SJCRH30 (cell line): ENCODE measurements around the gene SLC25A29. TPM values are rescaled to one million over a fixed set of nuclear protein-coding genes. Genes with fewer than 3 reads are reported as not detected.
"Not testable (repeated sequence)": the region's sequence is repeated elsewhere in the genome, so short reads cannot be mapped to it uniquely, and the experiment has no call there.

Experiments
- DNase-seq, 2 experiments: peaks; one replicate each; pipeline ENCODE4 v3.0.0-alpha.2; 2015 to 2020
- H3K27ac ChIP-seq: fragments of 250-450 bp; sonication (Bioruptor Pico); 2 replicates; pipeline ENCODE4 v1.5.1; 2020; ENCODE audit warnings: mild to moderate bottlenecking, moderate library complexity
- H3K27me3 ChIP-seq: fragments of 250-450 bp; sonication (Bioruptor Pico); 2 replicates; pipeline ENCODE4 v1.5.1; 2020; ENCODE audit warnings: mild to moderate bottlenecking, moderate library complexity
- H3K36me3 ChIP-seq: fragments of 250-450 bp; sonication (Bioruptor Pico); 2 replicates; pipeline ENCODE4 v1.5.1; 2020; ENCODE audit warnings: mild to moderate bottlenecking, moderate library complexity
- H3K4me1 ChIP-seq: fragments of 250-450 bp; sonication (Bioruptor Pico); 2 replicates; pipeline ENCODE4 v1.5.1; 2020; ENCODE audit warnings: mild to moderate bottlenecking, moderate library complexity
- H3K4me3 ChIP-seq: fragments of 250-450 bp; sonication (Bioruptor Pico); 2 replicates; pipeline ENCODE4 v1.5.1; 2020; ENCODE audit warnings: mild to moderate bottlenecking, moderate library complexity
- H3K9me3 ChIP-seq: fragments of 250-450 bp; sonication (Bioruptor Pico); replicated peaks from 2 replicates; pipeline ENCODE4 v1.5.1; 2020; ENCODE audit warnings: mild to moderate bottlenecking, moderate library complexity
- total RNA-seq: library from RNA; depleted of rRNA; stranded (reverse); fragments of >200 nt; shearing (Covaris generic); gene quantifications from 2 replicates; pipeline ENCODE4 v1.2.3, GENCODE V29; 2014; rRNA removed

Gene SLC25A29, protein sequence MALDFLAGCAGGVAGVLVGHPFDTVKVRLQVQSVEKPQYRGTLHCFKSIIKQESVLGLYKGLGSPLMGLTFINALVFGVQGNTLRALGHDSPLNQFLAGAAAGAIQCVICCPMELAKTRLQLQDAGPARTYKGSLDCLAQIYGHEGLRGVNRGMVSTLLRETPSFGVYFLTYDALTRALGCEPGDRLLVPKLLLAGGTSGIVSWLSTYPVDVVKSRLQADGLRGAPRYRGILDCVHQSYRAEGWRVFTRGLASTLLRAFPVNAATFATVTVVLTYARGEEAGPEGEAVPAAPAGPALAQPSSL
- 55.2 and 57.1 TPM in 2 replicates for total RNA-seq

DNA sequence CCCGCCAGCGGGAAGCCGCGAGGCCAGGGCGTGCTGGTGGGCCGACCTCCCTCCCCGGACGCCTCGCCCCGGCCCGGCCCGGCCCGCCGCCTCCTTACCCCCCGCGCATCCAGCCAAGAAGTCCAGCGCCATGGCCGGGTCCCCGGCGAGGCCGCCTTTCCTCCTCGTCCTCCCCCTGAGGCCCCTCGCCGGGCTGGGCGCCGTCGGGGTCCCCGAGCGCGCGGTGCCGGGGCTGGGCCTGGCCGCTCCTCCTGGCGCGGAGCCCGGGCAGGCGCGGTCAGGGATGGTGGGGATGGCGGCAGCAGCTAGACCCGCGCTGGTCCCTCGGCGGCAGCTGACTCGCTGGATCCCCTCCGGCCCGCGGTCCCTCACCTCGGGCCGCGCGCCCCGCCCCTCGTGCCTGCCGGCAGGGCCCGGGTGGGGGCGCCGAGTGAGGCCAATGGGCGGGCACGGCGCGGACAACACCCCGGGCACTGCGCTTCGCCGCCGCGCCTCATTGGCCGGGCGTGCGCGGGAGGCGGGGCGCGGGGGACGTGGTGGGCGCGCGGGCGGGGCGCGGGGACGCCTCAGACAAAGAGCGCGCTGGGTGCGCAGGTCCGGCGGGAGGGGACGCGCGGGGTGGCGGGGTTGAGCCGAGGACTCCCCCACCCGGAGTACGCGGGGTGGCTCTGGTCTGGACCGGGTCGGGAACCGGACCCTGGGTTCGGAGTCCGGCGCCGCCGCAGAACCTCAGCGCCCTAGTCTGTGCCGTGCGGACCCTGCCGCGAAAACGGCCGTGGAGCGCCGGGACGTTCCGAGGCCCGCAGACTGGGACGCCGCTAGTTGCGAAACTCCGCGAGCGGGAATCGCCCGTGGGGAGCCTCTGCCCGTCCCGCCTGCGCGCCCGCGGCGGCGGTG is at the start of gene SLC25A29:
SLC25A29 (minus strand) TSS at position 344 of the 897 bp plus-strand sequence; CDS start at position 132, 212 bp downstream.
- 0 out of 2 replicates have a peak, but pooled peaks cover 2% of the 10 kb centered on the region for H3K36me3 ChIP-seq
- peak; percentile 91 to 95 for DNase-seq
- peaks cover 2% of the 10 kb centered on the region; the same call in 1 of the 2 replicates for H3K4me1 ChIP-seq
- no peaks in the 10 kb centered on the region for H3K27me3 ChIP-seq
- H3K9me3 ChIP-seq: no peaks in the 10 kb centered on the region
- peak within 1 kb of the TSS; percentile 73 for H3K27ac ChIP-seq
- peak within 1 kb of the TSS; percentile 96 for H3K4me3 ChIP-seq

DNA sequence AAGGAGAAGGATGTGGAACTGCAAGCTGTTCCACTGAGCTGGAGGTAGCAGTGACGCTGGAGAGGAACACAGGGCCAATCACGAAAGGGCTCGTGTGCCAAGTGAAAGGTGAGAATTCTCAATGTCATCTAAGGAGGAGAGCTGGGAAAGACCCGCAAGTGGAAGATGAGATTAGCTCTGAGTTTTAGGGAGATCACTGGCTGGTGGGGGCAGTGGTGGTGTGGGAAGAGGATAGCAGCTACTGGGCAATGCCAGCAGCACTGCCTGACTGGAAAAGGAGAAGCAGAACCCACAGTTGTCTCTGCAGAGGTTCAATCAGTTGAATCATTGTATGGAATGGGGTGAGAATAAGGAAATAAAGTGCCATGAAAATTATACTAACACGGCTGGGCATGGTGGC is 44.7 kb upstream of the SLC25A29 start:
- Histone ChIP-seq H3K27me3 (no peaks in the 10 kb centered on the region), H3K36me3 (peaks cover 68% of the 10 kb centered on the region), H3K4me1 (peaks cover 9% of the 10 kb centered on the region; the same call in 1 of the 2 replicates), H3K9me3 (no peaks in the 10 kb centered on the region), H3K4me3 (no peak overlapping the region), H3K27ac (no peak overlapping the region)
- DNase-seq: no peak

DNA sequence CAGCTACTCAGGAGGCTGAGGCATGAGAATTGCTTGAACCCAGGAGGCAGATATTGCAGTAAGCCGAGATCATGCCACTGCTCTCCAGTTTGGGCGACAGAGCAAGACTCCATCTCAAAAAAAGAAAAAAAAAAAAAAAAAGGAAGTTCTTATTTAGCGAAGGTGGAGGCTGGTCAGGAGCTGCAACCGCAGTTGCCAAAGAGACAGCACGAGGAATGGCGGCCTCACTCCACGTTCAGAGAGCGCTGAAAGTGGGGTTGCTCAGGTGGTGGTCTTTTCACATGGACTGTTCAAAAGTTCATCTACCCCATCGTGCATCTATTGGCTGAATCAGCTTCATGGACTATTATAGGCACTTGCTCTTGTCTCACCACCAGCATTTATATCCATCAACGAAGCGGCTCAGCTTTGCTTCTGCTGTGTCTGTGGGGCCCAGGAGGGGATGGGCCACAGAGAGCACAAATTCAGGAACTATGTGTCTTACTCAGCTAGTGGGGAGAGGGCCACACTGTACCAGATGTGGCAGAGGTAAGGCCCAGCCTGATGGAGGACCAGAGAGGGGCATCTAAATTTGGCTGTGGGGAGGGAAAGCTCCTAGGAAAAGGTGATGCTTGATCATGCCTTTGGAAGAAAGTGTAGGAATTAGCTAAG is 44.2 kb upstream of the SLC25A29 start:
- H3K4me3 ChIP-seq: no peak overlapping the region
- peaks cover 73% of the 10 kb centered on the region for H3K36me3 ChIP-seq
- H3K9me3 ChIP-seq: no peaks in the 10 kb centered on the region
- H3K4me1 ChIP-seq: peaks cover 4% of the 10 kb centered on the region; the same call in 1 of the 2 replicates
- DNase-seq: no peak
- H3K27me3 ChIP-seq: no peaks in the 10 kb centered on the region
- no peak overlapping the region for H3K27ac ChIP-seq

DNA sequence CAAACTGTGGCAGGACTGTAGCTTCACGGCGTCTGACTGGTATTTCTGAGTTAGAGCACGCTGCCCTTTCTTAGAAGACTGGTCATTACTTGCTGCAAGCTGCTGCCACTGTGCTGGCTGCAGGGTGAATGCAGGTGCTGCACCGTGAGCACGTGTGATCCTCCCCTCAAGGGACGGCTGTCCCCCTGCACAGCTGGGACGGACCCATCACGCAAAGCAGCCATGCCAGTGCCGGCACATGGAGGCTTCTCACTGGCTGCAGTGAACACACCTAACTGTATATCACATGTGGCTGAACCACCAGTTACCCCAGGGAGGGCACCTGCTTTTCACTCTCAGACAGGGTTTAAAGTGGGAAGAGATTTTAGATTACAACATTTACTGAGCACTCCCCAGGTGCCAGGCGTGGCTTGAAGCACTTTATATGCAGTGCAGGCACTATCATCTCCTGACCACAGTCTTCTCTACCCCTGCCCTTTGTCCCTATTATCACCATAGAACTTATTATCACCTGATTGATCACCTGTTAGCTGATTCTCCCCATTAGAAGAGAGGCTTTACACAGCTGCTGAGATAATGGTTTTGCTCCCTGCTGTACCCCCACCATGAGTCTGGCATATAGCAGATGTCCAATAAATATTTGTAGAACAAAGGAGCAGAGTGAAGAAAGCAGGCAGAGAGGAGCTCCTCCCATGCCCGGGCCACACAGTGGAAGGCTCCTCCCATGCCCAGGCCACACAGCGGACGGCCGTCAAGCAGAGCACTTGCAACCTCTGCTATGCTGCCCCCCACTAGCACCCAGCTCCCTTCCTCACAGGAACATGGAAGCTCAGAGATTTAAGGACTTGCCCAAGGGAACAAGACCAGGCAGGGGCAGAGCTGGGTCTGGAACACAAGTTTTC is 42.8 kb upstream of the SLC25A29 start:
- Histone ChIP-seq H3K36me3 (peaks cover 66% of the 10 kb centered on the region), H3K27me3 (no peaks in the 10 kb centered on the region), H3K27ac (no peak overlapping the region), H3K4me1 (no peaks in the 10 kb centered on the region), H3K9me3 (no peaks in the 10 kb centered on the region), H3K4me3 (no peak overlapping the region)
- no peak for DNase-seq

DNA sequence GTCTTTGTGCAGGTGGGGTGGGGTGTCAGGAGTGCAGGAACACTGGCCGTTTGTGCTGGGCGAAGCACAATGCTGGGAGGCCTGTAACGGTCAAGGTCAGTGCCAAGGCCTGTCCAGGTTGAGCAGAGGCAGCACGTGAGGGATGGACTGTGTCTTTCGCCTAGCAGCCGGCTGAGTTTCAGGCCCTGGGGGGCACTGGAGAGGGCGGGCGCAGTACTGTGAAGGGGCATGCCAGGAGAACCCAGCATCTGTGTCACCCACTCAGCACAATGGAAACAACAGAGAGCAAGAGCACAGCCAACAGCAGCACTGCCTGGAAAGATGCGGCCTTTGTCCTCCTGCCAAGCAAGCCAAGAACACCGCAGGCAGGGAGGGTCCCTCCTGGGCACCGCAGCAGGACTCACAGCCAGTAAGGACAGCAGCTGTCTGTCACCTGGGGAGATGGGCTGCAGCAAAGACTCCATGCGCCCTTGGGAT is 42.0 kb upstream of the SLC25A29 start:
- peaks cover 62% of the 10 kb centered on the region for H3K36me3 ChIP-seq
- DNase-seq: no peak
- H3K4me3 ChIP-seq: no peak overlapping the region
- H3K9me3 ChIP-seq: no peaks in the 10 kb centered on the region
- no peaks in the 10 kb centered on the region for H3K27me3 ChIP-seq
- no peak overlapping the region for H3K27ac ChIP-seq
- no peaks in the 10 kb centered on the region for H3K4me1 ChIP-seq

DNA sequence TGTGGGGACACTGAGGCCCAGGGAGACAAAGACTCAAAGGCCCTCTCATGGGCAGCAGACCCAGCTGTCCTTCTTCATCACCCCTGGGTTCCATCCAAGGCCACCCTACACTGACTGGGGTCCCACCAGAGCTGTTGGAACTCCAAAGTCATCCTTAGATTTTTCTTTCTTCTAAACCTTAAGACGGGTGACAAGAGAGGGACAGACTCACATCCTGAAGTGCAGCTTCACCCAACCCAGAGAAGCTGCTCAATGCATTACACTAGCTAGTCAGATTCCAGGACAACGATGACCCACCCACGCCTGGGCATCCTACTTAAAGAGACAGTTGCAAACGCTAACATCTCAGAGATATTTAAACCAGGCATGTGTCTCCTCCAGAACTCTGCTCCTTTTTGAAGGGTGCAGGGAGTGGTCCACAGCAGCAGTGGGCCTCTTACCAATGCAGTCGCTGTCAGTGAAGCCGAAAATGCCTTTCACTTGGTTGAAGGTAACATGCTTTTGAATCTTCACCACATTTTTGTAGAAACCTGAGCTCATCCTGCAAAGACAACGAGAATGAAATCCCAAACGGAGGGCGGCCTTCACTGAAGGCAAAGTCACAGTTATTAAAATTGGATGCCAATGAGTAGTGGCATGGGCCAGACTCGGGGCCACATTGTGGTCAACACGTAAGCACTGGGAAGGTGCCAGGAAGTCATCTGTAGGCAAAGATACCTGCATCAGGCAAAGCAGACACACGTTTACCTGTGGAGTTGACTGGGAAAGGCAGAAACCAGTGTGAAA is 40.3 kb upstream of the SLC25A29 start:
- Histone ChIP-seq H3K4me1 (no peaks in the 10 kb centered on the region), H3K36me3 (peaks cover 62% of the 10 kb centered on the region), H3K27ac (no peak overlapping the region), H3K27me3 (no peaks in the 10 kb centered on the region), H3K4me3 (no peak overlapping the region), H3K9me3 (no peaks in the 10 kb centered on the region)
- DNase-seq: no peak

DNA sequence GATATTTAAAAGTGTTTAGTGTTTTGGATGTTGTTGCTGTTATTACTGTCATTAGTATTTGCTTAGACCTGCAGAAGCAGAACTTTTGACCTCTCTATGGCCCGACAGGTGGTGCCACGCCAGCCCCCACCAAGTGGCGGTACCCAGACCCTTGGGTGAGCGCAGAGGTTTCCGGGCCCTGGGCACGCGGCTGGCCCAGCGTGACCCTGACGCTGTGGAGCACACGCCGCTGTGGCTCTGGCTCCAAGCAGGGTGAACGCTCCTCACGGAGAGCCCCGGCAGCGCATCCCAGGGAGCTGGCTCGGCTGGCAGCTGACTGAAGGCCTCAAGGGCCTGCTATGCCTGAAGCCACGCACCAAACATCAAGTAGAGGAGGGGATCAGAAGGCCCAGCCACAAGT is 39.5 kb upstream of the SLC25A29 start:
- DNase-seq: no peak
- H3K27me3 ChIP-seq: no peaks in the 10 kb centered on the region
- no peak overlapping the region for H3K4me3 ChIP-seq
- H3K36me3 ChIP-seq: peaks cover 63% of the 10 kb centered on the region
- no peaks in the 10 kb centered on the region for H3K4me1 ChIP-seq
- H3K27ac ChIP-seq: no peak overlapping the region
- no peaks in the 10 kb centered on the region for H3K9me3 ChIP-seq

DNA sequence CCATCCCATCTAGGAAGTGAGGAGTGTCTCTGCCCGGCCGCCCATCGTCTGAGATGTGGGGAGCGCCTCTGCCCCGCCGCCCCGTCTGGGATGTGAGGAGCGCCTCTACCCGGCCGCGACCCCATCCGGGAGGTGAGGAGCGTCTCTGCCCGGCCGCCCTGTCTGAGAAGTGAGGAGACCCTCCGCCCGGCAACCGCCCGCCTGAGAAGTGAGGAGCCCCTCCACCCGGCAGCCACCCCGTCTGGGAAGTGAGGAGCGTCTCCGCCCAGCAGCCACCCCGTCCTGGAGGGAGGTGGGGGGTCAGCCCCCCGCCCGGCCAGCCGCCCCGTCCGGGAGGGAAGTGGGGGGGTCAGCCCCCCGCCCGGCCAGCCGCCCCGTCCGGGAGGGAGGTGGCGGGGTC is 38.4 kb upstream of the SLC25A29 start:
- DNase-seq: not testable (repeated sequence)

DNA sequence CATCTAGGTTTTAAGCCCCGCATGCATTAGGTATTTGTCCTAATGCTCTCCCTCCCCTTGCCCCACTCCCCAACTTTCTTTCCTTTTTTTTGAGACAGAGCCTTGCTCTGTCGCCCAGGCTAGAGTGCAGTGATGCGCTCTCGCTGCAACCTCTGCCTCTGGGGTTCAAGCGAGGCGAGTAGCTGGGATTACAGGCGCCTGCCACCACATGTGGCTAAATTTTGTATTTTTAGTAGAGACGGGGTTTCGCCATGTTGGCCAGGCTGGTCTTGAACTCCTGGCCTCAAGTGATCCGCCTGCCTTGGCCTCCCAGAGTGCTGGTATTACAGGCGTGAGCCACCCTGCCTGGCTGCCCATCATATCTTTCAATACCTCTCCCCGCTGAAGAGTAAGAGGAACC is 36.6 kb upstream of the SLC25A29 start:
- not testable (repeated sequence) for DNase-seq, H3K4me1 ChIP-seq, H3K27me3 ChIP-seq, H3K9me3 ChIP-seq, H3K27ac ChIP-seq, H3K4me3 ChIP-seq
- H3K36me3 ChIP-seq: peaks cover 53% of the 10 kb centered on the region

More for the DNA sequence above, 38.4 kb upstream of the SLC25A29 start:
- H3K4me3 ChIP-seq, H3K9me3 ChIP-seq, H3K27me3 ChIP-seq, H3K4me1 ChIP-seq, H3K27ac ChIP-seq: not testable (repeated sequence)
- peaks cover 58% of the 10 kb centered on the region for H3K36me3 ChIP-seq

DNA sequence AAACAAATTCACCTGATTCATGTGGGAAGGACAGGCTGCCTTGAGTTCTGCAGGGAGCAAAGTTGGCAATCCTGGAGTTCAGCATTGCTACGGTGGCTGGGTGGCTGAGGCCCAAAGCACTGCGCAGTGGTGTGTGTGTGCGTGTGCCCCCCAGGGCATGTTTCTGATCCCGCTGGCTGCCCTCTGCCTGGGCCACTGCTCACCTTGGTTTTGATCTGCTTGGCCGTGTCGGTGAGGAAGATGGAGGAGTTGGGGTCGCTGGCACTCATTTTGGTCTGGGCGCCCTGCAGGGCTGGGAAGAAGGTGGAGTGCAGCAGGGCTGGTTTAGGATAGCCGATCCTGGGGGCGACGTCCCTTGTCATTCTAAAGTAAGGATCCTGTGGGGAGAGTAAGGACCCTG is 36.0 kb upstream of the SLC25A29 start:
- H3K27ac ChIP-seq: no peak overlapping the region

DNA sequence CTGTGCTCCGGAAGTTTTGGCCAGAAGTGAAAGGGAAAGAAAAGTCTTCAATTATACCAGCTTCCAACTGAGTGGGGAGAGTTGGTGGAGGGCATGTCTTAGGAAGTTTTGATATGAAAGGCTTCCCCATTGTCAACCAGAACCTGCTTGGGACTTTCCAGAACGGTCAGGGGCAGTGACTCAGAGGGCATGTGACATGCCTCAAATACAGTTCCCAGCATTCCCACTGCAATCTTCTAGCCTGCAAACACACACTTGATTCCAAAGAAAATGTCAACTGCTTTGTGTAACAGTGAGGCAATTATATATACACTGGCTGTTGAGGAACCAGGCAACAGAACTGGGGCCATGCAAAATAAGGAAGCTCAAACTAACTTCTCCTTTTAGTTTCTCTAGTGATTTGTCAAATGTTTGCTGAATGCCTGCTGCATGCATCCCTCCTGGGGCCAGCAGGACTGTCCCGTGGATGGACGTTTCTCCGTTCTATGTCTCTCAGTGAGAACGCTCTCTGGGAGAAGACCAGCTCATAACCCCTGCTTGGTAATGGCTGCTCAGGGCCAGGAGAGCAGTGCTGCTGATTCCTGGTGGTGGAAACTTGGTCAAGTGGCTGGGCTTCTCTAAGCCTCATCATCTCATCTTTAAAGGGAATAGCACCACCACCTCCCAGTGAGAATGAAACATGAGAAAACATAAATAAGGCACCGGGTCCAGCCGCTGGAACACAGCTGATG is 35.2 kb upstream of the SLC25A29 start:
- H3K27me3 ChIP-seq: no peaks in the 10 kb centered on the region
- H3K27ac ChIP-seq: no peak overlapping the region
- H3K36me3 ChIP-seq: peaks cover 52% of the 10 kb centered on the region
- no peaks in the 10 kb centered on the region for H3K9me3 ChIP-seq
- no peak for DNase-seq
- no peaks in the 10 kb centered on the region for H3K4me1 ChIP-seq
- H3K4me3 ChIP-seq: no peak overlapping the region

More for the DNA sequence above, 36.0 kb upstream of the SLC25A29 start:
- no peaks in the 10 kb centered on the region for H3K9me3 ChIP-seq
- no peak for DNase-seq
- no peak overlapping the region for H3K4me3 ChIP-seq
- no peaks in the 10 kb centered on the region for H3K4me1 ChIP-seq
- no peaks in the 10 kb centered on the region for H3K27me3 ChIP-seq
- peaks cover 50% of the 10 kb centered on the region for H3K36me3 ChIP-seq

DNA sequence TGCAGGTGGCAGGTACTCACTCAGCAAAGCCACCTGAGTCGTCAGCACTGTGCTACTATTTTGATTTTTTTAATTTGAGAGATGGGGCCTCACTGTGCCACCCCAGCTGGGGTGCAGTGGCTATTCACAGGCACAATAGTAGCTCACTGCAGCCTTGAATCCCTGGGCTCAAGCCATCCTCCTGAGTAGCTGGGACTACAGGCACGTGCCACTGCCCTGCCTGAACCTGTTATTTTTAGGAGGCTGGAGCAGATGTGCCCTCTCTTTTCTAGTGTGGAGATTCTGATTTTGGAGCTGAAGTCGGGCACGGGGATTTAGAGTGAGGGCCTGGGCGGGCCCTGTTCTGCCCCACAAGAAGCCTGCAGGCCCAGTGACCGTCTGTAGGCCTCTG is 34.2 kb upstream of the SLC25A29 start:
- DNase-seq: no peak
- H3K9me3 ChIP-seq: no peaks in the 10 kb centered on the region
- H3K27ac ChIP-seq: no peak overlapping the region
- peaks cover 45% of the 10 kb centered on the region for H3K36me3 ChIP-seq
- H3K4me3 ChIP-seq: no peak overlapping the region
- no peaks in the 10 kb centered on the region for H3K27me3 ChIP-seq
- no peaks in the 10 kb centered on the region for H3K4me1 ChIP-seq
